Activated effector memory CD4-positive, alpha-beta T cell treated with Interleukin-2 at 50 U/mL for 16 hours (primary cell): ENCODE measurements around the gene ABTB2.

Source experiments
- DNase-seq: peaks from one replicate; pipeline ENCODE4 v3.0.0-alpha.2; 2020

Gene ABTB2

GRCh38 chr11:34313099-34313517 lies 44.7 kb downstream of the ABTB2 start:
- no peak for DNase-seq

- DNase-seq, result no peak
These were observed 46.7 kb downstream of the ABTB2 start for GRCh38 chr11:34311126-34311525.

GRCh38 chr11:34309965-34310364 lies 47.8 kb downstream of the ABTB2 start:
- DNase-seq, result no peak

- no peak for DNase-seq
These were observed 48.8 kb downstream of the ABTB2 start for GRCh38 chr11:34308913-34309585.

- no peak for DNase-seq
These were observed 49.5 kb downstream of the ABTB2 start for GRCh38 chr11:34308049-34308912.

GRCh38 chr11:34305780-34306179 lies 52.0 kb downstream of the ABTB2 start:
- no peak for DNase-seq

GRCh38 chr11:34305193-34305592 lies 52.6 kb downstream of the ABTB2 start:
- no peak for DNase-seq

GRCh38 chr11:34303028-34303570 lies 54.7 kb downstream of the ABTB2 start:
- DNase-seq, result no peak

- no peak for DNase-seq
These were observed 55.5 kb downstream of the ABTB2 start for GRCh38 chr11:34302046-34302921.

- no peak for DNase-seq
These were observed 56.9 kb downstream of the ABTB2 start for GRCh38 chr11:34300926-34301295.

GRCh38 chr11:34300026-34300925 lies 57.5 kb downstream of the ABTB2 start:
- DNase-seq, result no peak

- DNase-seq, result no peak
These were observed 58.4 kb downstream of the ABTB2 start for GRCh38 chr11:34299284-34299972.

- no peak for DNase-seq
These were observed 58.9 kb downstream of the ABTB2 start for GRCh38 chr11:34298871-34299270.

GRCh38 chr11:34296412-34296811 lies 61.4 kb downstream of the ABTB2 start:
- no peak for DNase-seq

GRCh38 chr11:34292546-34292945 lies 65.3 kb downstream of the ABTB2 start:
- no peak for DNase-seq

- no peak for DNase-seq
These were observed 65.7 kb downstream of the ABTB2 start for GRCh38 chr11:34292111-34292510.

GRCh38 chr11:34290926-34291325 lies 66.9 kb downstream of the ABTB2 start:
- DNase-seq, result no peak

GRCh38 chr11:34288492-34288891 lies 69.3 kb downstream of the ABTB2 start:
- DNase-seq, result no peak

- no peak for DNase-seq
These were observed 72.9 kb downstream of the ABTB2 start for GRCh38 chr11:34284811-34285481.

- DNase-seq, result no peak
These were observed 73.7 kb downstream of the ABTB2 start for GRCh38 chr11:34284156-34284555.
